HTERT RPE-1 (cell line): ENCODE results near the gene ANKRD36B.
"Not testable (repeated sequence)": the region's sequence is repeated elsewhere in the genome, so short reads cannot be mapped to it uniquely, and the experiment has no call there.

Experiments
- in situ Hi-C: fragments of 300-500 bp; cut with MboI; formaldehyde crosslinking; loops from 4 replicates; pipeline ENCODE4 v1.14.3; 2020; ENCODE audit warnings: low sequenced_read_pairs

ANKRD36B gene

DNA sequence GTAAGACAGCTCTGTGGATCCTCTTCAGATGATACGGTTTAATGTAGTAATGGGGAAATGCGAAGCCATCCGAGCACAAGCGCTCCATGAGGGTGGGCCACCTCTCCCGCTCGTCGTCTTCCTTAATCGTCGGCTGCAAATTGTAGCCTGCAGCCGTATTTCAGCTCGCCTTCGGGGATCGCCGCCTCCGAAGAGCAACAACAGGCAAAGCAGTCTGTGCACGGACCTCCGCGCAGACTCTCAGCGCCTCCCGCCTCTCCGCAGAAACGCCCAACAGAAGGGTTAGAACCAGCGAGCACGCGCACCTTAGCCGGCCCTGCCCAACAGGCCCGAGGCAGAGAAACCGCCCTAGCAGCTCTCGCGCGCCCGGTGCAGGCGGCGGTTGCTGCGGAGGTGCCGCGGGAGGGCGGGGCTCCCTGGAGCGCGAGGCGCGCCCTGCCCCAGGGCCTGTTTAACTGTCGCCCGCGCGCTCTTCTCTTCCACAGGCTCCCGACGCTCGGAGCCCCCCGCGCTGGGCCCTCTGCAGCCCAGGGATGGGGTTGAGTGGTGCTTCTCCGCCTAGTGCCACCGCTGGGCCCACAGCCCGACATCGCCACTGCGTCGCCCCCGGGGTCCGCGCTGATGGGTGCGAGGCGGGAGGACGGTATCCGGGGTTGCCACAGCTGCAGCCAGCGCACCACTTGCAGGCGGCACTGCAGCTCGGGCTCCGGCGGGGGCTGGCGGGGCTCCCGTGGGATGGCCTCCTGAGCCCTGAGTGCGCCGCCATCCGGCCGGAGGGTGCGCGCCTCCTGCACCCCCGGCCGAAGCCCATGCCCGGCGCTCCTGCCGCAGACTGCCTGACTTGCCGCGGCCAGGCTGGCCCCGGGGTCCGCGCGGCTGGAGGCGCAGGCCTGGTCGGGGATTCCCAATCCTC, at the start of gene ANKRD36B:
ANKRD36B (minus strand) TSS at position 280 of the 913 bp plus-strand sequence; CDS start at position 88, 192 bp downstream.
- in situ Hi-C loops: not testable (repeated sequence)

DNA sequence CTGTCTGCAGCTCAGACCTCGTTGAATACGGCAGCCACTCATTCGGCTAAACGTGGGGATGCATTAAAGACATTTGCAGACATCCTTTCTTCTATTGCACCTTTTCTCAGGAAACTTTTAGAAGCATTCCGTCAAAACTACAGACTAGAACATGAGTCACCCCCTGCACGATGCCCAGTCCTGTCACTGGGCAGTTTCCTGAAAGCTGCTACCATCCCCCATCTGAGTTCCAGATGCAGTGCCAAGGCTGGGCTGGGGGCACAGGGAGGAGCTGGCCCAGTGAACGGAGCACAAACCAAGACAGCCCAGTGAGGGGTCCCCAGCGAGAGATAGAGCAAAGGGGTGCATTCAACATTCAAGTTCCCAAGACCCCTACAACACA, 36.4 kb upstream of the ANKRD36B start:
- in situ Hi-C loops: not testable (repeated sequence)

DNA sequence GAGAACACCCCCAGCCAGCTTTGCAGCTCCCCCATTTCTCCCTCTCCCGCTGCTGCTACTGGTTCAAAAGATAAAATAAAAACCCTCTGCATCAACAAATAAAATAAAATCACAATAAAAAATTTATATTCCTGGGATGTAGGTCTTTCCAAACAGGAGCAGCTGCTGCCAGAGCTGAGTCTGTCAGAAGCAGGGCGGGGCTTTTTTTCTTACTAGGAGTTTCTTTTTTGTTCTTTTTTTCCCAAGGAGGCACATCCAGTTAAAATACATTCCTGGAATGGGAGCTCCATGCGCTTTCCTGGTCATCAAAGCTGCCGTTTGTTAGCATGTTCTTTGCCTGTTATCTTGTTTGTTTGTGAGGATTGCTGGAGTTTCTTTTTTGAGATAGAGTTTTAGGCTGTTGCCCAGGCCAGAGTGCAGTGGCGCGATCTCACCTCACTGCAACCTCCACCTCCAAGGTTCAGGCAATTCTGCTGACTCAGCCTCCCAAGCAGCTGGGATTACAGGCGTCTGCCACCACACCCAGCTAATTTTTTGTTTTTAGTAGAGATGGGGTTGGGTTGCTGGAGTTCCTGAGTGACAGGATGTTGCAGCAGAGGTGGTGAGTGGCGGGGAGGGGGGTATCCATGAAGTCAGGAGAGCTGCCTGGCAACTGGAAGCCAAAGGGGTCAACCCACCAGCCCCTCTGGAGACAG, 35.8 kb upstream of the ANKRD36B start:
- in situ Hi-C loops: not testable (repeated sequence)

DNA sequence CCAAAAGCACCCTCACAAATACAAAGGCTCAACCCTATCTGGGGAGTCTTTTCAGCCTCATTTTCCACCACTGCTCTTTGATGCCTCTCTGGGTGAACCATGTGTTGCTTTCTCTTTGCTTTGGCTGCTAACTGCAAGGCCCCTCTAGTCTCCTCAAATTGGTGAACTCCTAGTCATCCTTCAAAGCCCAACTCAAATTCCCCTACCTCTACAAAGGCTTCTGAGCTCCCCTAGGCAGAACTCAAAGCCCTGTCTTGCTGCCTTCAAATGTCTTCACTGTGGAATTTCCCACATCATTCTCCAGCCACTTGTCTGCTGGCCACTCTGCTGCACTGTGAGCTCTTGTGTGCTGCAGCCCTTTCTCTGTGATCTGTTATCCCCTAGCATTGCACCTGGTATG, 33.3 kb upstream of the ANKRD36B start:
- in situ Hi-C loops: not testable (repeated sequence)

DNA sequence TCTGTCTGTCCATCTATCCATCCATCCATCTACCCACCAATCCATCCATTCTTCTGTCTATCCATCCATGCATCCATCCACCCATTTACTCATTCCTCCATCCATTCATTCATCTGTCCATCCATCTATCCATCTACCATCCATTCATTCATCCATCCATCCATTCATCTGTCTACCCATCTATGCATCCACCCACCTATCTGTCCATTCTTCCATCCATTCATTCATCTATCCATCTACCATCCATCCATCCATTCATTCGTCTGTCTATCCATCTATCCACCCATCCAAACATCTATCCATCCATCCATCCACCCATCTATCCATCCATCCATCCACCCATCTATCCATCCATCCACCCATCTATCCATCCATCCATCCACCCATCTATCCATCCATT, 30.8 kb upstream of the ANKRD36B start:
- in situ Hi-C loops: not testable (repeated sequence)

DNA sequence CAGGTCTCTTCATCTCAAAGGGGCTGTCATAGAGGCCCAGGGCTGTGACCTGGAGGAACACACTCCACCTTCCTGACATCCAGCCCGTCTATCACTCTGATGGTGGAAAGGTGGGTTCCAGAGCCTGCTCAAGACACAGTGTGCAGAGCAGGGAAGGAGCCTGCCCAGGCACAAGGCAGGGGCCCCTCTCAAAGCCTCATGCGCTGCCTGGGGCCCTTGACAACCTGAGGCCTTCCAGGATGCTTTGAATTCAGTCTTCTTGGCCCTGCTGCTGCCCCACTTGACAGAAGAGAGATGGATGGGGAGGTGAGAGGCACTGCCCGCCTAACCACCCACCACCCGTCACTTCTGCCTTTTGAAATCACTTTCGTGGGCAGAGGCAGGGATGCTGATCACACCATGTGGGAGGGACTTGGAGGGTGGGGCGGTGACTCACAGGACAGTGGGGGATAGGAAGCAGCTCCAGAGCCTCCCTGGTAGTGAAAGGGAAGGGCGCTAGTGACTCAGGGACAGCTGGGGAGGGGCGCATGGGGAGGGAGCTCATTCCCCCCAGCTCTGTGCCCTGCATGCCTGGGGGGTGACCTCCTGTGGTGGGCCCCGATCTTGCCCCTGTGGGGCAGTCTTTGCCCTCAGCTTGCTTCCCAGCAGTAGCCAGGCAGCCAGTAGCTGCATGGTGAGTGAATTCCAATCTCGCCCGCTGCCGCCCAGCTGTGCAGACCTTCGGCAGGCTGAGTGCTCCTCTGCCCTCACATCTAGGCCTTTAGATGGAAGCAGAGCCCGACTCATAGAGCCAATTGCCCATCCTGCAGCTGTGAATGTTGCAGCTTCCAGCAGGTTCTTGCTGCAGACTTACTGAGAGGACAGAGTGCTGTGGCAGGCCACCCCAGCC, 29.5 kb upstream of the ANKRD36B start:
- in situ Hi-C loops: not testable (repeated sequence)

DNA sequence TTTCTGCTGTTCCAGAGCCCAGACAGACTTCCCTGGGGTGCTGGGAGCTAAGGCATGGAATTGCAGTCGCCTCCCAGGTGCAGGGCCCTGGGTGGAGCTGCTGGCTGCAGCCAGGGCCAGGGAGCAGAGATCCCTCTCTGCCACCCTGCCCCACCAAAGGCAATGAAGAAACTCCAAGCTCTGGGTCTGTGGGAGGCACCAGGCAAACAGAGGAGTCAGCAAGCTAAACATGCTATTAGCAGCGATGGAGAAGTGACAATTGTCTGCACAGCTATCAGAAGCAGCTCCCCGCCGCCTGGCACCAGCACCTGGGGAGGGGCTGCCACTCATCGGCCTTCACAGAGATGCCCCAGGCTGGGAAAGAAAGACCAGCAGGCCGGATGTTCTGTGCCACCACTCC, 28.2 kb upstream of the ANKRD36B start:
- in situ Hi-C loops: no loop called here

DNA sequence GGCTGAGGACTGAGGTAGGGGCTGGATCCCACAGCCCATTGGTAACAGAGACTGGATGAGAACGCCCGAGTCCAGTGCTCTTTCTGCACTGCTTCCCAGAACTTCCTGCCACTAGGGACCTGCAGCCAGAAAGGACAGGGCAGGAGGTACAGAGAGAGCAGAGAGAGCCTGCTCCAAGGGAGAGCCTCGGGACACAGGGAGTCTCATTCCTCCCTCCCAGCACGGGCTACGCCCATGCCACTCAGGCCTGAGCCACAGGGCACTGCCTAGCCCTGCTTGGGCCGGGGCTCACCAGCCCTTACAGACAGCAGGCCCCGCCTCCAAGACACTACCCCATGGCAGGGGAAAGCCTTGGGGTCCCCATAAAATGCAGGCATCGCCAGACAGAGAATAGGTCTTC, 26.1 kb upstream of the ANKRD36B start:
- in situ Hi-C loops: not testable (repeated sequence)

DNA sequence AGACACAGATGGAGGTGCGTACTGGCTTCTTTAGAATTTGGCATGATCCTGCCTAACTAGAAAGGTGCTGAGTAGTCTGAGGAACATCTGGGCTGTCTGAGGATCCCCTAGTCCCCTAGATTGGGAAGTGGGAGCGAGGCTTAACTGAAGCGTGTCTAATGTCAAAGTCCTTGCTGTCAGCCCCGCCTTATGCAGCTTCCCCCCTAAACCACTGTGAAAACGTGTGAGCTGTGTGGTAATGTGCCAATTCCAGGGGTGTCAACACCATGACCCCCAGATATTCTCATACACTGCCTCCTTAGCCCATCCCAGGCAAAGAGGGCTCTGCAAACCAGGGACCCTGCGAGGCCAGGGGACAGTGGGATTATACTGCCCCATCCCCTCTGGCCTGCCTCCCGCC, 22.2 kb upstream of the ANKRD36B start:
- in situ Hi-C loops: not testable (repeated sequence)

DNA sequence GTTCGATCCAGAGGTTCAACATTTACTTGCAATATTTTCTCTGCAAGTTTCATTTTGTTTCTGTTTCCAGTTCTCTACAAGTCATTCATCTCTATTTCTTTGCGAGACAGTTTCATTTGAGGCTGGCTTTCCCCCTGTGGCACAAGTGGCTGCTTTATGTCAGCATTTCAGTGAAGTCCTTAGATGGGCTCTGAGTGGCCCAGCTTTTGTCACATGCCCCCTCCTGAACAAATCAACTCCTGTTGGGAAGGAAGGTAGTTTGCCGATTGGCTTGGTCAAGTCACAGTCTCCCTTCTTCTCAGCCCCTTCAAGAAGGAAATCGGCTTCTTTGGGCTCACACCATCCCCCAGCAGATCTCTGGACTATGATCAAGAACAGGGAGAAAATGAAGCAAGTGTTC, 19.1 kb upstream of the ANKRD36B start:
- in situ Hi-C loops: not testable (repeated sequence)

DNA sequence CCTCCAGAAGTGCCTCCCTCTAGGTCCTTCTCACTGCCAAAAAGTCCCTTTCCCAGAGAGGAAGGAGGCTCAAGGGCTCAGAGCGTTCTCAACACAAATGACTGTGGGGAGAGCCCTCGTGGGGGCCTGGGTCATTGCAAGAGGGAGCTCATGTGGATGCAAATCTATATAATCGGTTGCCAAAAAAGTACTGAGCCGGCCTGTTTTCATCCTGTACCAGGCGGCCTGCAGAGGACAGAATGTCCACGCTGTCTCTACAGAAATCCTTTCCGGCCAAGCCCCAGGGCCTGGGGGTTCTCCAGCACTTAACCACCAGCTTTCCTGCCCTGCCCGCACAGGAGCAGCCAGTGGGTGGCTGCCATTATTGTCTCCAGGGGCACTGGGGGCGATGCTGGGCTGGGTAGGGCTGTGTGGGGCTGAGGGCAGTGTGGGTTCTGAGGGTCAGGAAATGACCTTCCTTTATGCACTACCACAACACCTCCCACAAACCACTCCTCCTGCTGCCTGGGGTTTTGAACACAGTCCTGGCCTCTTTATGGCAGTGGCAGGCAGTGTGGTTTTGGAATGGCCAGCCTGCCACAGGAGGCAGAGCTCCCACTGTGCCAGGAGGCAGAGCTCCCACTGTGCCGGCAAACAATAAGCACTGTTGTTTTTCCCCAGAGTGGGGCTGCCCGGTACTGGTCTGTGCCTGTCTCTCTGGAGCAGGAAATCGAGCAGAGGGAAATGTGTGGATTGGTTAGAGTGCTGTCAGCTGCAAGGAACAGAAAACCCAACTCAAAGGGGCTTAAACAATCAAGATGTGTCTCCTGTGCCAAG, 16.1 kb upstream of the ANKRD36B start:
- in situ Hi-C loops: not testable (repeated sequence)

DNA sequence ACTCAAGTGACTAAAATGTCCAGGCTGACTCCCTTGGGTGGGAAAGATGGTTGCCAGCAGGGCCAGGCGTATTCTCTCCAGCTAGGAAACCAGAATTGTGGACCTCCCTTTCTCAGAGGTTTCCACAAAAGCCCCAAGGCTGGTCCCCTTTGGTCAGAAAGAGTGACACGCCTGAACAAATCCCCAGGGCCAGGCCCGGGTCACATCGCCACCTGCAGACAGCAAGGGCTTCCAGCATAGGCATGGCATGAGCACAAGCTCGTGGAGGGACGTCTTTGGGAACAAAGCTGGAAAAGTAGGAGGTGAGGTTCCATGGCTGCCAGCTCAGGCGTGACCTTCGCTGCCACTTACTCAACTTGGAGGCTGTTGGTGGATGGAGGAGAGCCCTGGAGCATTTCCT, 15.4 kb upstream of the ANKRD36B start:
- in situ Hi-C loops: not testable (repeated sequence)

DNA sequence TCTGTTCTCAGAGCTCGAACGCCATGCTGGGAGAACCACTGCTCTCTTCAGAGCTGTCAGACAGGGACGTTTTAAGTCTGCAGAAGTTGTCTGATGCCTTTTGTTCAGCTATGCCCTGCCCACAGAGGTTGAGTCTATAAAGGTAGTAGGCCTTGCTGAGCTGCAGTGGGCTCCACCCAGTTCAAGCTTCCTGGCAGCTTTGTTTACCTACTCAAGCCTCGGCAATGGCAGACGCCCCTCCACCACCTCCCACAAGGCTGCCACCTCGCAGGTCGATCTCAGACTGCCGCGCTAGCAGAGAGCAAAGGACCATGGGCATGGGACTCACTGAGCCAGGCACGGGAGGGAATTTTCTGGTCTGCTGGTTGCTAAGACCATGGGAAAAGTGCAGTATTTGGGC, 11.9 kb upstream of the ANKRD36B start:
- in situ Hi-C loops: not testable (repeated sequence)

DNA sequence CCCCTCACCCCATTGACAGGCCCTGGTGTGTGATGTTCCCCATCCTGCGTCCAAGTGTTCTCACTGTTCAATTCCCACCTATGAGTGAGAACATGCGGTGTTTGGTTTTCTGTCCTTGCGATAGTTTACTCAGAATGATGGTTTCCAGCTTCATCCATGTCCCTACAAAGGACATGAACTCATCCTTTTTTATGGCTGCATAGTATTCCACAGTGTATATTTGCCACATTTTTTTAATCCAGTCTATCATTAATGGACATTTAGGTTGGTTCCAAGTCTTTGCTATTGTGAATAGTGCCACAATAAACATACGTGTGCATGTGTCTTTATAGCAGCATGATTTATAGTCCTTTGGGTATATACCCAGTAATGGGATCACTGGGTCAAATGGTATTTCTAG, 6.5 kb upstream of the ANKRD36B start:
- in situ Hi-C loops: not testable (repeated sequence)

DNA sequence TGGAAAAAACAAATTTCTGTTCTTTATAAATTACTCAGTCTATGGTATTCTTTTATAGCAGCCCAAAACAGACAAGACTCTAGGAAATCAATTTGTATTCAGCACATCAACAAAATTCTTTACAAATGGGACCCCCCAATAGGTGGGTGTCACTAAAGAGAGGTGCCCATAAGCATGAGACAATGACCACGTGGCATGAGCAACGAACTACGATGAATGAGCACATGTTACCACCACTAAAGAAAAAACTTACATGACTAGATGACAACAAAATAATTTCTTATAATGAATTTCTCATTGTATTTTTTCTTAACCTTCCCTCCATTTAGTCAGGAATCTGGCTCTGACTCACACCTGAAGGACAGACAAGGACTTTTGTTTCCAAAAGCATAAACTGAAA, 3.8 kb upstream of the ANKRD36B start:
- in situ Hi-C loops: not testable (repeated sequence)

DNA sequence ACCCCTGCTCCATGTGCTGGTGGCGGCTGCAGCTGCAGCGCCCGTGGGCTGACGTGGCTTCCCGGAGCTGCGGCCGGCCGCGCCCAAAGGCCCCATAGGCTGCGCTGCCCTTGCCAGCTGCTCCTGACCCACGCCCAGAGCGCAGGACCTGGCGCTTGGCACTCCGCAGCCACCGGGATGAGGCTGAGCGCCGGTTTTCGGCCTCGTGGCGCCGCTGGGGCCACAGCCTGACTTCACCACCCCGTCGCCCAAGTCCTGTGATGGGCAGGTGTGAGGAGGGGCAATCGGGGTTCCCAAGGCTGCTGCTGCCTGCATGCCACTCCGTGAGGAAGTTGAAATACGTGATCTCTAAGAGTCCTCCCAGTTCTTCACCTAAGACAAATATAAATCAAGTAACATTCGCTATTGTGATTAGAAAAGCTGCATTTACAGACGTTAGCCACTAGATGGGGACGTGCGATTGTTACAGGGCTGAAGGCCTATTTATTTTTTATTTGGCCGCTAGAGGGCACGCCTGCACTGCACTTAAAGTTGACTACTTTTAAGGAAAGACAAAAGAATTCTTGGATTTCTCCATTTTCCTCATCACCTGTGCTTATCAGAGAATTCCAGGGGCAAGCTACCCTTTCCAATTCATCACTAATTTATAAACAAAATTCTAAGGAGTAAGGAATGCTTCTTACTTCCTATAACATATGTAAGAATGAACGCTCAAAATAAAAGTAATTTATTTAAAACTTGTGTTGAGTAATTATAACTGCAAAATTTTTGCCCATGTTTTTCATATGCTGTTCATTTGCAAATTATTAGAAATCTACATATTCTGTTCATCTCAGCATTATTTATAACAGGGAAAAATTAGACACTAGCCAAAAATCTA, 1.1 kb upstream of the ANKRD36B start:
- in situ Hi-C loops: not testable (repeated sequence)

DNA sequence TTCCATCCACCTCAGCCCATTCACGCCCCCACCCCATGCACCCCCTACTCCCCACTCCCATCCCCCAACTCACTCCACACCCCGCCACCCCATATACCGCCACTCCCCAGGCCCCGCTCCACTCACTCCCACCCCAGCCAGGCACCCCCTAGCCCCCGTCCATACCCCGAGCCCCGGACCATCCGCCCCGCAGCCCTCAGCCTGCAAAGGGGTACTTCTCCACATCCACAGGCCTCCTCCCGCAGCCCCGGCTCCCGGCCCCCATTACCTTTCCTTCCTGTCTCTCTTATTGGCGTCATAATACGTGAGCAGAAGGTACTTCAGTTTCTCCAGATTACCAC, 450 bp downstream of the ANKRD36B start:
- in situ Hi-C loops: not testable (repeated sequence)

DNA sequence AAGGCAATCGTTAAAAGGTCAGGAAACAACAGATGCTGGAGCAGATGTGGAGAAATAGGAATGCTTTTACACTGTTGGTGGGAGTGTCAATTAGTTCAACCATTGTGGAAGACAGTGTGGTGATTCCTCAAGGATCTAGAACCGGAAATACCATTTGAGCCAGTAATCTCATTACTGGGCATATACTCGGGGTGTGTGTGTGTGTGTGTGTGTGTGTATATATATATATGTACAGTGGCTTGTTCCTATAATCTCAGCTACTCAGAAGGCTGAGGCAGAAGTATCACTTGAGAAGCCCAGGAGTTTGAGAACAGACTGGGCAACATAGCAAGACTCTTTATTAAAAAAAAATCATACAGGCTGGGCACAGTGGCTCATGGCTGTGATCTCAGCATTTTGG, 24.0 kb downstream of the ANKRD36B start:
- in situ Hi-C loops: not testable (repeated sequence)

DNA sequence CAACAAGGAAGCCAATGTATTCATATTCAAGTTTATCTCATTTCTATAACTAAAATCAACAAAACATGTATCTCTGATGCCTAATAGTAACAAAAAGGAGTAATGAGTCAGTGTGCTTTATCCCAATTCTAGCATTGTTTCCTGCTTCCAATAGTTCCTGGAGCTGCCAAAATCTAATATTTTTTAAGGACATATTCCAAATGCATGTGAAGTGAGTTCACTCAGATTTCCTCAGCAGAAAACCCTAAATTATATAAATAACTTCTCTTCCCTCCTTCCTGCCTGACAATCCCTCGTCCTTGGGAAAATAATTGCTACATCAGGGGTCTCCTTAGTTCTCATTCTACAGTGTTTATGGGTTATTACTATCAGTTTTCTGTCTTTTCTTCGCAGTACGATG, 37.3 kb downstream of the ANKRD36B start:
- in situ Hi-C loops: not testable (repeated sequence)
